GM12878 (cell line): ENCODE results near the gene VSTM4.

Experiments used
- CTCF ChIP-seq, 3 experiments: IDR thresholded peaks in 2 of 3; conservative IDR thresholded peaks in 1 of 3; 2 replicates each; pipeline ENCODE4 v1.5.1; 2011; ENCODE audit warnings: low read depth in 3 of 3, low read length in 3 of 3, mild to moderate bottlenecking in 3 of 3, control low read depth in 2 of 3, moderate library complexity in 2 of 3, inconsistent platforms in 1 of 3, mixed read lengths in 1 of 3; ENCODE audit not compliant: control insufficient read depth in 2 of 3, insufficient read depth in 1 of 3; ENCODE audit errors: extremely low read depth in 1 of 3
- FOS ChIP-seq: IDR thresholded peaks from 3 replicates; pipeline ENCODE4 v1.6.1; 2011; ENCODE audit warnings: borderline replicate concordance; ENCODE audit not compliant: insufficient read length; ENCODE audit errors: extremely low read depth
- POLR2AphosphoS5 ChIP-seq: IDR thresholded peaks from 2 replicates; pipeline ENCODE4 v1.6.1; 2011; ENCODE audit warnings: mild to moderate bottlenecking, low read length, inconsistent platforms

GRCh38 chr10:49008505-49009198 is 106.7 kb downstream of the VSTM4 start:
- no peak for TF ChIP-seq POLR2AphosphoS5
- TF ChIP-seq CTCF (IDR thresholded peaks at IDR 0.05 in 2 of 3, conservative IDR thresholded peaks at IDR 0.05 in 1 of 3; ENCODE audit: control insufficient read depth in 2 of 3, extremely low read depth in 1 of 3, insufficient read depth in 1 of 3, low read depth in 3 of 3, low read length in 3 of 3) = no peak
- no peak for TF ChIP-seq FOS
